GM18867 (cell line): ENCODE measurements around the gene SYNCRIP.
"Not testable (repeated sequence)": the region's sequence is repeated elsewhere in the genome, so short reads cannot be mapped to it uniquely, and the experiment has no call there.

Experiments used
- ATAC-seq: cut with Tn5 transposase; IDR thresholded peaks from one replicate; pipeline ENCODE4 v1.9.1; 2021; ENCODE audit warnings: mild to moderate bottlenecking, moderate library complexity; ENCODE audit not compliant: unreplicated experiment

SYNCRIP gene

GRCh38 chr6:85600713-85601313 lies 41.9 kb downstream of the SYNCRIP start:
- ATAC-seq = no peak

GRCh38 chr6:85594197-85594930 lies 48.3 kb downstream of the SYNCRIP start:
- peak; percentile 13 for ATAC-seq

- peak; percentile 88 for ATAC-seq
These were observed 49.1 kb downstream of the SYNCRIP start, which contains the start of gene SNX14 for GRCh38 chr6:85593438-85594196. SNX14 (minus strand) TSS chr6:85593858; CDS start chr6:85593718, 140 bp downstream.

- no peak for ATAC-seq
These were observed 50.7 kb downstream of the SYNCRIP start for GRCh38 chr6:85592033-85592432.

- ATAC-seq = no peak
These were observed 51.5 kb downstream of the SYNCRIP start for GRCh38 chr6:85591207-85591606.

GRCh38 chr6:85585741-85586140 lies 56.9 kb downstream of the SYNCRIP start:
- no peak for ATAC-seq

- ATAC-seq = not testable (repeated sequence)
These were observed 59.9 kb downstream of the SYNCRIP start for GRCh38 chr6:85582832-85583231.

- ATAC-seq = no peak
These were observed 61.1 kb downstream of the SYNCRIP start for GRCh38 chr6:85581572-85581971.

GRCh38 chr6:85580878-85581267 lies 61.8 kb downstream of the SYNCRIP start:
- peak; percentile 73 for ATAC-seq

DNA sequence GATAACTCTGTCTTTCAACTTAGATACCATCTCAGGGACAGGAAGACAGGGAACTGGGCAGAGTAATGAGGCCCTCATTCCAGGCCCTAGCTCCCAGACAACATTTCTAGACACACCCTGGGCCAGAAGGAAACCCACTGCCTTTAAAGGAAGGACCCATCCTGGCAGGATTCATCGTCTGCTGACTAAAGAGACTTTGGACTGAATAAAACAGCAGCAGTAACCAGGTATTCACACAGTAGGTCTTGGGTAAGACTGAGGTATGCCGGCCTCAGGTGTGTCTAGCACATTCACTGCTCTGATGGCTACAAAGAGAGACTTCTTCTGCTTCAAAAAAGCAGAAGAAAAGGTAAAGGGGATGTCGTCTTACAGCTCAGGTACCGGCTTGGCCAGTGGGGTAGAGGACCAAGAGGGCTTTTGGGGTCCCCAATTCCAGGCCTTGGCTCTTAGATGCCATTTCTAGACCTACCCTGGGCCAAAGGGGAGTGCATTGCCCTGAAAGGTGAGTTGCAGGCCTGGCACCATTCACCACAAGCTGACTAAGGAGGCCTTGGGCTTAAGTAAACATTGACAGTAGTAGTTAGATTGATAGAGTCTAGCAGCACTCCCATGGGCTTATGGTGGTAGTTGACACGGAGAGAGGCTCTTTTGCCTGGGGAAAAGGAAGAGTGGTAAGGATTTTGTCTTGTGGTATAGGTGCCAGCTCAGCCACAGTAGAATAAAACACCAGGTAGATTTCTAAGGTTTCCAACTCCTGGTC lies 62.4 kb downstream of the SYNCRIP start:
- peak; percentile 16 for ATAC-seq

- ATAC-seq = no peak
These were observed 63.1 kb downstream of the SYNCRIP start for GRCh38 chr6:85579581-85579980.

- no peak for ATAC-seq
These were observed 66.2 kb downstream of the SYNCRIP start for GRCh38 chr6:85576476-85576875.

DNA sequence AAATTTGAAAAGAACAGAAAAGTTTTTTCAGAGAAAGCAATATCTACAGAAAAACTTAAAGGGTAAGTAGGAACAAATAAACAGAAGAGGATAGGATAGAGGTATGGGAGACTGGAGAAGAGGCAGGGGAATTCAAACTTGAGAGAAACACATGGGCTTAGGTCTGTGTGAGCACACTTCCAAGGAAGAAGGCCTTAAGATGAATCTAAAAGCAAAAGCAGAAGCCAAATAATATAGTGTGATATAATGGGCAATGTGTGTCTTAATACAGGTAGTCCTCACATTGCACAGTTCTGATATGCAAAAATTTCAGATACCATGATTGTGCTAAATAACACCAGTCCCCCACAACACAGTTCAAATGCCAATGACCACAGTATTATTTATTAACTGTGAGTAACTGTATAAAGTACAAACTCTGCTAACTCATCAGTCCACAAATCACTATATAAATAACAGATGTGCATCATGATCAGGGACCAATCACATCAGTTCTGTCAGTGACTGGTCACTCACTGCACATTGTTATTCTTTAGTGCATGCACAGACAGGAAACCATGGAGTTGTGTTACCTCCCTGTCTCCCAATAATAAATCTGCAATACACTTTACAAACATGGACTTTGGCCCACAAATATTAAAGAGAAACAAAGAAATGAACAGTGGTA lies 67.6 kb downstream of the SYNCRIP start:
- ATAC-seq = no peak

GRCh38 chr6:85569323-85569722 lies 73.4 kb downstream of the SYNCRIP start:
- no peak for ATAC-seq

GRCh38 chr6:85568411-85568810 lies 74.3 kb downstream of the SYNCRIP start:
- no peak for ATAC-seq

- peak; percentile 40 for ATAC-seq
These were observed 77.0 kb downstream of the SYNCRIP start for GRCh38 chr6:85565736-85566135.

DNA sequence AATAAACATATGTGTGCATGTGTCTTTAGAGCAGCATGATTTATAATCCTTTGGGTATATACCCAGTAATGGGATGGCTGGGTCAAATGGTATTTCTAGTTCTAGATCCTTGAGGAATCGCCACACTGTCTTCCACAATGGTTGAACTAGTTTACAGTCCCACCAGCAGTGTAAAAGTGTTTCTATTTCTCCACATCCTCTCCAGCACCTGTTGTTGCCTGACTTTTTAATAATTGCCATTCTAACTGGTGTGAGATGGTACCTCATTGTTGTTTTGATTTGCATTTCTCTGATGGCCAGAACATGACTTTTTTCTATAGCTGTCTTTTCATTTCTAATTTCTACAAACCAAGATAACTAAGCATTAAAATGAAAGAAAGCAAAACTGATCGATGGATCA lies 78.5 kb downstream of the SYNCRIP start:
- not testable (repeated sequence) for ATAC-seq
